ENCODE measurements around the gene ZNF30.
"Not testable (repeated sequence)": the region's sequence is repeated elsewhere in the genome, so short reads cannot be mapped to it uniquely, and the experiment has no call there.

Gene ZNF30

GRCh38 chr19:34920090-34920786, 6.5 kb upstream of the ZNF30 start:
- not testable (repeated sequence) for H3K27me3 ChIP-seq (ENCODE audit: control insufficient read depth, insufficient read depth, low read length); H3K4me1 ChIP-seq (ENCODE audit: control insufficient read depth, insufficient read depth, low read length); H3K9ac ChIP-seq (ENCODE audit: low read length); H3K36me3 ChIP-seq (ENCODE audit: control insufficient read depth, insufficient read depth, low read length); H3K4me3 ChIP-seq (ENCODE audit: low read depth, low read length); H3K27ac ChIP-seq (ENCODE audit: low read depth, low read length)
- peaks cover 46% of the 10 kb centered on the region for H3K9me3 ChIP-seq (ENCODE audit: control insufficient read depth, insufficient read depth, low read depth, low read length)

- H3K9ac ChIP-seq (ENCODE audit: low read length): no peak overlapping the region
- H3K27ac ChIP-seq (ENCODE audit: low read depth, low read length): no peak overlapping the region
- H3K9me3 ChIP-seq (ENCODE audit: control insufficient read depth, insufficient read depth, low read depth, low read length): peaks cover 4% of the 10 kb centered on the region; the same call in 1 of the 2 replicates
- H3K4me3 ChIP-seq (ENCODE audit: low read depth, low read length): no peak overlapping the region
- 0 out of 2 replicates have a peak, but pooled peaks cover 8% of the 10 kb centered on the region for H3K36me3 ChIP-seq (ENCODE audit: control insufficient read depth, insufficient read depth, low read length)
- no peaks in the 10 kb centered on the region for H3K27me3 ChIP-seq (ENCODE audit: control insufficient read depth, insufficient read depth, low read length)
- H3K4me1 ChIP-seq (ENCODE audit: control insufficient read depth, insufficient read depth, low read length): no peaks in the 10 kb centered on the region
Observed at GRCh38 chr19:34925278-34925855, 1.3 kb upstream of the ZNF30 start.

- Histone ChIP-seq H3K36me3 (ENCODE audit: control insufficient read depth, insufficient read depth, low read length) (0 out of 2 replicates have a peak, but pooled peaks cover 10% of the 10 kb centered on the region), H3K9ac (ENCODE audit: low read length) (no peak overlapping the region), H3K4me1 (ENCODE audit: control insufficient read depth, insufficient read depth, low read length) (no peaks in the 10 kb centered on the region), H3K27me3 (ENCODE audit: control insufficient read depth, insufficient read depth, low read length) (no peaks in the 10 kb centered on the region), H3K9me3 (ENCODE audit: control insufficient read depth, insufficient read depth, low read depth, low read length) (peaks cover 4% of the 10 kb centered on the region; the same call in 1 of the 2 replicates), H3K4me3 (ENCODE audit: low read depth, low read length) (peak overlapping the region; percentile 70), H3K27ac (ENCODE audit: low read depth, low read length) (no peak overlapping the region)
Observed at GRCh38 chr19:34926361-34926684, 380 bp upstream of the ZNF30 start.

- H3K36me3 ChIP-seq (ENCODE audit: control insufficient read depth, insufficient read depth, low read length): peaks cover 45% of the 10 kb centered on the region
- no peak overlapping the region for H3K9ac ChIP-seq (ENCODE audit: low read length)
- no peaks in the 10 kb centered on the region for H3K27me3 ChIP-seq (ENCODE audit: control insufficient read depth, insufficient read depth, low read length)
Observed at GRCh38 chr19:34932494-34932893, 5.8 kb downstream of the ZNF30 start.

GRCh38 chr19:34936184-34936583, 9.5 kb downstream of the ZNF30 start:
- Histone ChIP-seq H3K36me3 (ENCODE audit: control insufficient read depth, insufficient read depth, low read length) (peaks cover 46% of the 10 kb centered on the region), H3K4me1 (ENCODE audit: control insufficient read depth, insufficient read depth, low read length) (no peaks in the 10 kb centered on the region), H3K9me3 (ENCODE audit: control insufficient read depth, insufficient read depth, low read depth, low read length) (no peaks in the 10 kb centered on the region), H3K4me3 (ENCODE audit: low read depth, low read length) (no peak overlapping the region), H3K9ac (ENCODE audit: low read length) (no peak overlapping the region), H3K27me3 (ENCODE audit: control insufficient read depth, insufficient read depth, low read length) (no peaks in the 10 kb centered on the region), H3K27ac (ENCODE audit: low read depth, low read length) (no peak overlapping the region)

More at GRCh38 chr19:34932494-34932893, 5.8 kb downstream of the ZNF30 start:
- Histone ChIP-seq H3K9me3 (ENCODE audit: control insufficient read depth, insufficient read depth, low read depth, low read length) (no peaks in the 10 kb centered on the region), H3K4me1 (ENCODE audit: control insufficient read depth, insufficient read depth, low read length) (no peaks in the 10 kb centered on the region), H3K27ac (ENCODE audit: low read depth, low read length) (no peak overlapping the region), H3K4me3 (ENCODE audit: low read depth, low read length) (no peak overlapping the region)

GRCh38 chr19:34938886-34939285, 12.2 kb downstream of the ZNF30 start:
- Histone ChIP-seq H3K36me3 (ENCODE audit: control insufficient read depth, insufficient read depth, low read length) (peaks cover 44% of the 10 kb centered on the region), H3K4me3 (ENCODE audit: low read depth, low read length) (no peak overlapping the region), H3K9me3 (ENCODE audit: control insufficient read depth, insufficient read depth, low read depth, low read length) (peaks cover 11% of the 10 kb centered on the region), H3K4me1 (ENCODE audit: control insufficient read depth, insufficient read depth, low read length) (no peaks in the 10 kb centered on the region), H3K9ac (ENCODE audit: low read length) (no peak overlapping the region), H3K27ac (ENCODE audit: low read depth, low read length) (no peak overlapping the region), H3K27me3 (ENCODE audit: control insufficient read depth, insufficient read depth, low read length) (no peaks in the 10 kb centered on the region)

GRCh38 chr19:34943861-34944573, 17.3 kb downstream of the ZNF30 start:
- no peak overlapping the region for H3K27ac ChIP-seq (ENCODE audit: low read depth, low read length)
- no peak overlapping the region for H3K9ac ChIP-seq (ENCODE audit: low read length)
- peaks cover 43% of the 10 kb centered on the region for H3K36me3 ChIP-seq (ENCODE audit: control insufficient read depth, insufficient read depth, low read length)
- H3K9me3 ChIP-seq (ENCODE audit: control insufficient read depth, insufficient read depth, low read depth, low read length): peaks cover 39% of the 10 kb centered on the region
- H3K4me1 ChIP-seq (ENCODE audit: control insufficient read depth, insufficient read depth, low read length): no peaks in the 10 kb centered on the region
- no peak overlapping the region for H3K4me3 ChIP-seq (ENCODE audit: low read depth, low read length)
- H3K27me3 ChIP-seq (ENCODE audit: control insufficient read depth, insufficient read depth, low read length): no peaks in the 10 kb centered on the region

- H3K4me1 ChIP-seq (ENCODE audit: control insufficient read depth, insufficient read depth, low read length): no peaks in the 10 kb centered on the region
- no peak overlapping the region for H3K4me3 ChIP-seq (ENCODE audit: low read depth, low read length)
- H3K27me3 ChIP-seq (ENCODE audit: control insufficient read depth, insufficient read depth, low read length): no peaks in the 10 kb centered on the region
- H3K9me3 ChIP-seq (ENCODE audit: control insufficient read depth, insufficient read depth, low read depth, low read length): peaks cover 58% of the 10 kb centered on the region
- no peak overlapping the region for H3K27ac ChIP-seq (ENCODE audit: low read depth, low read length)
- peaks cover 24% of the 10 kb centered on the region for H3K36me3 ChIP-seq (ENCODE audit: control insufficient read depth, insufficient read depth, low read length)
- H3K9ac ChIP-seq (ENCODE audit: low read length): no peak overlapping the region
Observed at GRCh38 chr19:34953092-34953491, 26.4 kb downstream of the ZNF30 start.

- Histone ChIP-seq H3K9me3 (ENCODE audit: control insufficient read depth, insufficient read depth, low read depth, low read length) (peaks cover 80% of the 10 kb centered on the region), H3K4me3 (ENCODE audit: low read depth, low read length) (0 out of 2 replicates have a peak overlapping the region, but pooled peaks have one; percentile 7), H3K36me3 (ENCODE audit: control insufficient read depth, insufficient read depth, low read length) (peaks cover 57% of the 10 kb centered on the region), H3K27me3 (ENCODE audit: control insufficient read depth, insufficient read depth, low read length) (peaks cover 3% of the 10 kb centered on the region; the same call in 1 of the 2 replicates), H3K4me1 (ENCODE audit: control insufficient read depth, insufficient read depth, low read length) (peaks cover 4% of the 10 kb centered on the region; the same call in 1 of the 2 replicates), H3K27ac (ENCODE audit: low read depth, low read length) (no peak overlapping the region), H3K9ac (ENCODE audit: low read length) (no peak overlapping the region)
Observed at GRCh38 chr19:34957830-34958751, 31.4 kb downstream of the ZNF30 start.

GRCh38 chr19:34959021-34959420, 32.3 kb downstream of the ZNF30 start:
- Histone ChIP-seq H3K9ac (ENCODE audit: low read length) (no peak overlapping the region), H3K27me3 (ENCODE audit: control insufficient read depth, insufficient read depth, low read length) (peaks cover 3% of the 10 kb centered on the region; the same call in 1 of the 2 replicates), H3K4me1 (ENCODE audit: control insufficient read depth, insufficient read depth, low read length) (peaks cover 4% of the 10 kb centered on the region; the same call in 1 of the 2 replicates), H3K36me3 (ENCODE audit: control insufficient read depth, insufficient read depth, low read length) (peaks cover 57% of the 10 kb centered on the region), H3K9me3 (ENCODE audit: control insufficient read depth, insufficient read depth, low read depth, low read length) (peaks cover 72% of the 10 kb centered on the region), H3K27ac (ENCODE audit: low read depth, low read length) (no peak overlapping the region), H3K4me3 (ENCODE audit: low read depth, low read length) (no peak overlapping the region)
